SH-SY5Y (cell line): ENCODE results near the gene FOXC2.

Source experiments
- GATA2 ChIP-seq: IDR thresholded peaks from 2 replicates; pipeline ENCODE4 v1.6.1; 2011; ENCODE audit warnings: mild to moderate bottlenecking, low read depth, low read length
- GATA3 ChIP-seq: IDR thresholded peaks from 2 replicates; pipeline ENCODE4 v1.6.1; 2011; ENCODE audit warnings: low read depth, mild to moderate bottlenecking, low read length, moderate library complexity

The FOXC2 gene

GRCh38 chr16:86540894-86541293 lies 25.7 kb upstream of the FOXC2 start:
- TF ChIP-seq GATA2: no peak
- no peak for TF ChIP-seq GATA3

- TF ChIP-seq GATA2: no peak
- no peak for TF ChIP-seq GATA3
Measured at GRCh38 chr16:86541560-86541959, 25.1 kb upstream of the FOXC2 start.

GRCh38 chr16:86542756-86543750 lies 23.6 kb upstream of the FOXC2 start:
- TF ChIP-seq GATA3: no peak
- TF ChIP-seq GATA2: no peak

- TF ChIP-seq GATA2: no peak
- no peak for TF ChIP-seq GATA3
Measured at GRCh38 chr16:86545481-86545880, 21.1 kb upstream of the FOXC2 start.

- no peak for TF ChIP-seq GATA3
- no peak for TF ChIP-seq GATA2
Measured at GRCh38 chr16:86545954-86546637, 20.5 kb upstream of the FOXC2 start.

- TF ChIP-seq GATA3 (no peak), GATA2 (no peak)
Measured at GRCh38 chr16:86546638-86547013, 20.0 kb upstream of the FOXC2 start.

GRCh38 chr16:86547286-86547685 lies 19.3 kb upstream of the FOXC2 start:
- TF ChIP-seq GATA2 (no peak), GATA3 (no peak)

- TF ChIP-seq GATA2 (no peak), GATA3 (no peak)
Measured at GRCh38 chr16:86549076-86549892, 17.3 kb upstream of the FOXC2 start.

- TF ChIP-seq GATA2 (no peak), GATA3 (no peak)
Measured at GRCh38 chr16:86549893-86550190, 16.8 kb upstream of the FOXC2 start.

GRCh38 chr16:86550281-86550680 lies 16.3 kb upstream of the FOXC2 start:
- no peak for TF ChIP-seq GATA2
- no peak for TF ChIP-seq GATA3

GRCh38 chr16:86553356-86553755 lies 13.3 kb upstream of the FOXC2 start:
- TF ChIP-seq GATA3: no peak
- no peak for TF ChIP-seq GATA2

- TF ChIP-seq GATA3: no peak
- no peak for TF ChIP-seq GATA2
Measured at GRCh38 chr16:86554599-86554916, 12.1 kb upstream of the FOXC2 start.

GRCh38 chr16:86554917-86555703 lies 11.5 kb upstream of the FOXC2 start, which contains the start of gene MTHFSD:
MTHFSD (minus strand) TSS chr16:86555235; CDS start chr16:86555184, 51 bp downstream.
- TF ChIP-seq GATA2: no peak
- no peak for TF ChIP-seq GATA3
